CD4-positive, alpha-beta T cell treated with Interleukin-2 at 100 ng/mL for 4 hours (primary cell): ENCODE data around the gene RPL41.
"Not testable (repeated sequence)": the region's sequence is repeated elsewhere in the genome, so short reads cannot be mapped to it uniquely, and the experiment has no call there.

Experiments
- DNase-seq: peaks from one replicate; pipeline ENCODE4 v3.0.0-alpha.2; 2020; ENCODE audit warnings: low spot score

Gene RPL41

DNA sequence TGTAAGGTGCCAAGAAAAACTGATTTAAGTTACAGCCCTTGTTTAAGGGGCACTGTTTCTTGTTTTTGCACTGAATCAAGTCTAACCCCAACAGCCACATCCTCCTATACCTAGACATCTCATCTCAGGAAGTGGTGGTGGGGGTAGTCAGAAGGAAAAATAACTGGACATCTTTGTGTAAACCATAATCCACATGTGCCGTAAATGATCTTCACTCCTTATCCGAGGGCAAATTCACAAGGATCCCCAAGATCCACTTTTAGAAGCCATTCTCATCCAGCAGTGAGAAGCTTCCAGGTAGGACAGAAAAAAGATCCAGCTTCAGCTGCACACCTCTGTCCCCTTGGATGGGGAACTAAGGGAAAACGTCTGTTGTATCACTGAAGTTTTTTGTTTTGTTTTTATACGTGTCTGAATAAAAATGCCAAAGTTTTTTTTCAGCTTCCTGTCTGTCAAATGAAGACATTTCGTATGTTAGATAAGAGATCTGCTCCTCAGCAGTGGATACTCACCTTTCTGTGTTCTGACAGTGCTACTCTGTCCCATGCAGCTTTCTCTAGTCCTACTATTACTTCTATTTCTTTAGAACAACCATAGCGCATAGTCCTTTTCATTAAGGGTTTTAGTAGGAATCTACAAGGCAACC lies 13.2 kb upstream of the RPL41 start:
- peak; percentile 45 for DNase-seq

DNA sequence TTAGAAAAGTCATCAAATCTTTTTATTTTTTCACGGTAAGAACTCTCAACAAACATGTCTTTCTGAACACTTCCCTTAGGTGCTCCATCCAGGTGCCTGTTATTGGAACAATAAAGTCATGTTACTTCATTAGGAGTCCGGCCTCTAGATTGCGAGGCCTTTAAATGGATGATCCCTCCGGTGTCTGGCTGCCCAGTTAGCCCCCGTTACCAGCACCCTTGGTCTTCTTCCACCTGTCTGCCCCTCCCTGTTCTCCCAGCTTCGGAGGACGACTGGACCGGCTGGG lies 12.7 kb upstream of the RPL41 start:
- no peak for DNase-seq

DNA sequence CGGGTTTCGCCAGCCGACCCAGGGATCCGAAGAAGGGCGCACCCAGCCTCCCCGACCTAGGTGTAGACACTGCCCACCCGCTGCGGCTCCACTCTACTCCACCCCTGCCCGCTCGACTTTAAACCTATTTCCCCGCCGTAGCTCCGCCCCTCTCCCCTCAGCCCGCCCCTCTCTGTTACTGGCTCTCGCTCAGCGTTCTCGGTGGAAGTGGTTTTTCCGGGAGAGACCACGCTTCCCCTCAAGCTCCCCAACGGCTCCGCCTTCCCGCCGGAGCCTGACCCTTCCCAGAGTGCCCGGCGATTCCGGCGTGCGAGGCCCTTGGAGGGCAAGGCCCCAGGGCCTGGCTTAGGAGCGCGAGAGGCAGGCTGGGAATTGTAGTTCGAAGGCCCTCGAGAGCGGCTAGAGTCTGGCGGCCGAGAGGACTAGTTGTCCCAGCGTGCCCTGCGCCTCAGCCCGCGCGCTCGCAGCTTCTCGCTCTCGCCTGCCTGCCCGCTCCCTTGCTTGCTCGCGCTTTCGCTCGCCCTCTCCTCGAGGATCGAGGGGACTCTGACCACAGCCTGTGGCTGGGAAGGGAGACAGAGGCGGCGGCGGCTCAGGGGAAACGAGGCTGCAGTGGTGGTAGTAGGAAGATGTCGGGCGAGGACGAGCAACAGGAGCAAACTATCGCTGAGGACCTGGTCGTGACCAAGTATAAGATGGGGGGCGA lies 12.2 kb upstream of the RPL41 start, which contains the start of gene PA2G4:
Gene PA2G4 (plus strand): TSS at position 451 of the 706 bp plus-strand sequence. CDS start 179 bp downstream, at position 630.
- peak; percentile 99 for DNase-seq

DNA sequence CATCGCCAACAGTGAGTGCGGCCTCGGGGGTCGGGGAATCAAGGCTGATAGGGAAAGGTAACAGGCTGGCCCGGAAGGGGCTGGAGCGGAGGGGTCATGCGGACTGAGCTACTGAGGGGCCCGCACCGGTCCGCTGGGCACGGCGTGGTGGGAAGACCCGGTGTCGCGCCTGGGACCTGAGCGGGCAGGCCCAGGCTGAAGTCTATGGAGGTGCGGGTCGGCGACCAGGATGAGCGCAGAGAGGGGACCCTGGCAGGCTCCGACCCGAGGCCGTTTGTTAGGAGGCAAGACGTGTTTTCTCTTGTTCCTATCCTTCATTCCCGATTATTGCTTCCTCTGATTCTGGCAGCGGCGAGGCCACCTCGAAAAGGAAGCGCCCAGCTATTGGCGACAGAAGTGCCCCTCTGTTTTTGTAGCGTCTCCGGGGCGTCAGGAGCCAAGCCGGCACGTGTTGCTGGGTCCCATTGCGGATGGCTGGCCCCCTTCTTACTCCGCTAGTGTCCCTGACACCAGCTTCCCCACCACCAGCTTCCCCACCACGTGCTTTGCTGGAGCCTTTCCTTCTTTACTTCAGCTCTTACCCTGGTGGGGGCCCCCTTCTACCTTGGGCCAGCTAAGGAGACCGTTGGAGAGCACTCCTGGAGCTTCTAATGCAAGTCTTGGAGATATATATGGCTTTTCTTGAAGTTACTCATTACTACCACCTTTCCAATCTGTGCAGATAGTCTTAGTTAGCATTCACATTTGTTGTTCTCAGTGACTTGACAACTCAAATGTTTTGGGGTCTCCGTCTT lies 11.4 kb upstream of the RPL41 start:
- no peak for DNase-seq

DNA sequence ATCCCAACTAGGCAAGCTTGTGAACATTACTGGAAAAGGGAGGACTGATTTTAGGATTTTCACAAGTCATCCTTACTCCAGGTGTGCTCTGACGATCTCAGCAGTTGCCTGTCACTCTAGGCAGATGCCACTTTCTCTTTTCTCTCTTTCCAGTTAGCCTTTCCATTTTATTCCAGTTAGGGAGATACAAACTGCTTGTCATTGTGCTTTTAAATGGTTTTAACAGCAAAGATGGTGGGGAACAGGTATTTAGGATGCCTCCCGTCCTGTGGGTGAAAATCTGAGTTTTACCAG lies 10.9 kb upstream of the RPL41 start:
- no peak for DNase-seq

DNA sequence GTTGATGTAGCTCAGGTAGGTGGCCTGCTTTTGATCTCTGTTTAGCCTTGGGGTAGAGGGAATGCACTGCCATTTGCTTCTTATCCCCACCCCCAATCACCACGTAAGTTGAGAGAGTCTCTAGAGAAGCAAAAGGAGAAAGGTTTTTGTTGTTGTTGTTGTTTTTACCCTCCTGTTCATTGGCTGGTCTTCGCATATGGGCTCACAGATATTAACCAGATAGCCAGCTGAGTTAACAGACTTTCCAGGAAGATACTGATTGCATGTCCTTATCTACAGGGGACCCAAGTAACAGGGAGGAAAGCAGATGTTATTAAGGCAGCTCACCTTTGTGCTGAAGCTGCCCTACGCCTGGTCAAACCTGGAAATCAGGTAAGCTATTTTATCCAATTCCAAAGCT lies 9.2 kb upstream of the RPL41 start:
- no peak for DNase-seq

DNA sequence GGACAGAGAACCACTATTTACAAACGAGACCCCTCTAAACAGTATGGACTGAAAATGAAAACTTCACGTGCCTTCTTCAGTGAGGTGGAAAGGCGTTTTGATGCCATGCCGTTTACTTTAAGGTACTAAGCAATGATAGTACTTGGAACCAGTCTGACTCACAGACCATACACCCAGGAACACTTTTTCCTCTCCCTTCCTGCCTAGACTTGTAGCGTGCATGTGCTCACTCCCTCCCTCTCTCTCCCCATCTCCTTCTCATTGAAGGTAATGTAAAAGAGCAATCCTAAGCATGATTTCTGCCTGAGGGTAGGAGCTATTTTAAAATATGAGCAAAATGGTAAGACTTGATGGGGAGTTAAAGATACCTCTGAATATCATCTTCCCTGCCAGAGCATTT lies 5.9 kb upstream of the RPL41 start:
- DNase-seq: no peak

DNA sequence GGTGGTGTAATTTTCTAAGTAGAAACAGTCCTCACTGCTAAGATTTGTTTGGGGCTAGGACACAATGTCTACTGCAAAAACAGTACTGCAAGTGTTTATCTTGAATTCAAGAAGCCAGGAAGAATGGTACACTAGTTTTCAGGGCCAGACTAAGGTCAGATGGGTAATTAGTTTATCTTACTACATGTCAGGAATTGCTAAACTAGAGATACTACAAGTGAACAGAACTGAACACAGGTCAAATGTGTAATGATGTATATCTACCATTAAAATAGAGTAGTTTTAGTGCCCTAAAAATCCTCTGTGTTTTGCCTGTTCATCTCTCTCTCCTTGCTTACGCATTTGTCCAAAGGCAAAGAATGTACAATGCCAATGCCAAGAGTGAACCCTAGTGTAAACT lies 2.3 kb upstream of the RPL41 start:
- DNase-seq: no peak

DNA sequence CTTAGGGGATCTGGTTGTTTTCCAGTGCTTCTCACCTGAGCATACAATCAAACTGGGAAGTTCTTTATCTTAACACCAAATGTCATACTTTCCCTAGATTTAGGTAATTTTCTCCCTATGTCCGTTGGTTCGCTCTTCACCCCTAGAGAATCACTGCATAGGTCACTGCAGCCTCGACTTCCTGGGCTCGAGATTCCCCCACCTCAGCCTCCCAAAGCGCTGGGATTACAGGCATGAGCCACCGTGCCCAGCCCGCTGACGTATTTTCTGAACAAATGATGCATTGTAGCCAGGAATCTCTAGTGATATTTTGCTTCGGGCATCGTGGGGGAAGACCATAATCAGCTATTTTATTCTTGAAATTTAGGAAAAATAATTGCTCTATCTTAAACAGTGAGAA lies 1.1 kb upstream of the RPL41 start:
- DNase-seq: no peak

DNA sequence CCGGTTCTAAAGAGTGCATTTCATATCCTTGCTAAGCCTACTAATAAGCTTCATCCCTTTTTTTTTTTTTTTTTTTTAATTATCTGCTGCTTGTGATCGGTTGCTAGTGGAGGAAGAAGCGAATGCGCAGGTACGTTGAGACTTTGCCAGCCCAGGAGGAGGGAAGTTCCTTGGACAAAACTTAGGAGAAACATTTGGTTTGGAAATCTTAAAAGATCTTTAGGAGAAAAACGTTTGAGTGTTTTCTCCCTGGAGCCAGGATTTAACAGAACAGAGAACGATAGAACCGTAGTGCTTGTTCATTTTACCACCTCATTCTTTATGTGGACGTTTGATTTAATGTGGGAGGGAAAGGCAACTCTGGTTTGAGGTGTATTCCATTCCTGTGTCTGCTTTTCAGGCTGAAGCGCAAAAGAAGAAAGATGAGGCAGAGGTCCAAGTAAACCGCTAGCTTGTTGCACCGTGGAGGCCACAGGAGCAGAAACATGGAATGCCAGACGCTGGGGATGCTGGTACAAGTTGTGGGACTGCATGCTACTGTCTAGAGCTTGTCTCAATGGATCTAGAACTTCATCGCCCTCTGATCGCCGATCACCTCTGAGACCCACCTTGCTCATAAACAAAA lies 761 bp downstream of the RPL41 start:
- not testable (repeated sequence) for DNase-seq

DNA sequence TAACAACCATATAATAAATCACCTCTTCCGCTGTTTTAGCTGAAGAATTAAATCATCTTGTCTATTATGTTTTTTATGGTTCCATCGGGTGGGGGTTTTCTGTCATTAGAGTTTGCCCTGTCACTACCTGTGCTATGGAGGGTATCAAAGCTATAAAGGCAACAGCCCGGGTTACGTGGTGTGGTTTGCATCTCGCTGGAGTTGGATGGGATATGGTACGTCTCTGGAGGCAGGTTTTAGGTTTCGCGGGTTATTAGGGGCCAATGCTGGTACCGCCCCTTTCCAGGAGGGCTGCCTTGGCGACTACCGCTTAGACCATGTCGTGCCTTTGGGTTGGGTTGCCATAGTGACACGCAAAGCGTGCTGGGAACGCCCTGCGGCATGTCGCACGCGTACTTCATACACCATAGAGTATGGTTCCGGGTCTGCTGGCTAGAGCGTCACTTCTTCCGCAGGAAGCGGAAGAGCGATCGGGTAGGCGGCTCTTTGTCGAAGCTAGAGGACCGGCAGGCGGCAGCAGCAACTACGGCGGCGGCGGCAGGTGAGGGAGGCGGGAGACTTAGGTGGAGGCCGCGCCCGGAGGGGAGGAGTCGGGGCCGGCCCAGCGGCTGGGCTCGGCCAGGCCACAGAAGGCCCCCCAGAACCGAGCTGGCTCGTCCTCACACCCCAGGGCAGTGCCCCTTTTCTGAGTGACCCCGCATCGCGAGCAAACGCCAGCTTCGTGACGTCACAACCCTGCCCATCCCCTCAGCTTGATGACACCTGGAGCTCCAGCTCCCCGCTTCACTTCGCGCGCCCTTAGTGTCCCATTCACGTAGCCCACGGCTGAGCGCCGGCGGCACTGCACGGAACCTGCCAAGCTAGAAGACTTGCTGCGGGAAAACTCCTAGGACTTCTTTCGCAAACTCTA lies 1.6 kb downstream of the RPL41 start, which contains the start of gene ZC3H10:
Gene ZC3H10 (plus strand): TSS at position 489 of the 910 bp plus-strand sequence. CDS start 2,297 bp downstream, outside the sequence.
- peak; percentile 99 for DNase-seq

DNA sequence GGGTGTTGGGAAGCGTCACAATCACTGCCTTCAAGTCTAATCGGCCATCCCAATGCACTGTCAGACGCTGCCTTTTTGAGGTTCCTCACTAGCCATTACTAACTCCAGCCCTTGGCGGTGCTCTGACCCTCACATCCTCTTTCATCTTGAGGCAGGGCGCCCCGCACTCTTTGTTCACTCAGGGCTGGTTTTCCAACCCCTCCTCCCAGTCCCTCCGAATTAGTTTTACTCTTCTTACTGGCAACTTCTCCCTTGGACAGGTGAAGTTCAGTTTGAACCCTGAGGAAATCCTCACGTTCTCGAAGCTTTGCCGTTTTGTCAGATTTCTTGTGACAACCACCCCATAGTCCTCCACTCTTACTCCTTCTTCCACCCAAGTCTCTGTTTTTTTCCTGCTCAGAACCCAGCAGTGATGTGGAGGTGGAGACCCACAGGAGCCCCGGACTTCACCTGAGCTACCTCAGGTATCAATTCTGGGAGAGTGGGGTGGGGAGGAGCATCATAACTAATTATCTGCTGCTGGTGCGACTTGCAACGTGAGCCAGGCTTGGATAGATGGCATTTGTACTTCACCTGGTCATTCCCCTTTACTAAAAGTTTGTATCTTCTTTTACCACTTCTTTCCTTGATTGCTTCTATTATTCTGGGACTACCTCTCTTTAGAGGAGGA lies 2.4 kb downstream of the RPL41 start:
- DNase-seq: no peak

DNA sequence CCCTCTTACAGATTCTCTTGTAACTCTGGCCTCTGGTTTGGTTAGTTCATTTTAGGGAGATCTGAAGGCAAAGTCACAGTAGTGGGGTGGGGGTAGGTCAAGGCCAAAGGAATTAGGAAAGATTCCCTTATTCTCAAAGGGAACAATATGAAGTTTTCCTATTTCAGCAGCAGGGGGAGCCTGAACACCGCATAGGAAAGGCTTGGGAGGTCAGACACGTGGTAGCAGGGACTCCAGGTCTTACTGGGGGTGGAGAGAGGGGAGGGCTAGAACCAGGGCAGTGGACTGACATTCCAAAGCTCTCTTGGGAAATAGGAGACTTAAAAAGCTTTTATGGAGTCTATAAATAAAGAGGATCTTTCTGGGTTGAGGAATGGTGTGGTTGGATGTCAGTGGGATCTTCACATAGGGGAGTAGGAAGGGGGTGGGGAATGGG lies 2.9 kb downstream of the RPL41 start:
- peak; percentile 77 for DNase-seq

DNA sequence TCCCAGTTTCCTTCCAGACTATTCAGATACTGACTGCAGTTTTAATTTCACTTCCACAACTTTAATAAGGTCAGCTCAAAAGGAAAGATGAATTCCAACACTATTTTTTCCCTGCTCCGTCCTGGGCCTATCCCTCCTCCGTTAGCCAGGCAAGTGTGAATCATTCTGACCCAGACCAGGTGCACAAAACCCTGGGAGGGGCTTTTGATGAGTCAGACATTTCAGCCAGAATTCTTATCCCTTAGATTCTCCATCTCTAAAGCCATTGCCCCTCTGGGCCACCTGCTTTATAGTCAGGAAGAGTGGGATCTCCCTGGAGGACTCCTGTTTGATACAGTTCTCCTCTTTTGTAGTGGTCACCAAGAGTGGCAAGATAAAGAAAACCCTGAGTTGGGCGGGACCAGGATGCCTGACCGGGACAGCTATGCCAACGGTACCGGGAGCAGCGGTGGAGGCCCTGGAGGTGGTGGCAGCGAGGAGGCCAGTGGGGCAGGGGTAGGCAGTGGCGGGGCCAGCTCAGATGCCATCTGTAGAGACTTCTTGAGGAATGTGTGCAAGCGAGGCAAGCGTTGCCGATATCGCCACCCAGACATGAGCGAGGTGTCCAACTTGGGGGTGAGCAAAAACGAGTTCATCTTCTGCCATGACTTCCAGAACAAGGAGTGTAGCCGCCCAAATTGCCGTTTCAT lies 3.9 kb downstream of the RPL41 start:
- no peak for DNase-seq

DNA sequence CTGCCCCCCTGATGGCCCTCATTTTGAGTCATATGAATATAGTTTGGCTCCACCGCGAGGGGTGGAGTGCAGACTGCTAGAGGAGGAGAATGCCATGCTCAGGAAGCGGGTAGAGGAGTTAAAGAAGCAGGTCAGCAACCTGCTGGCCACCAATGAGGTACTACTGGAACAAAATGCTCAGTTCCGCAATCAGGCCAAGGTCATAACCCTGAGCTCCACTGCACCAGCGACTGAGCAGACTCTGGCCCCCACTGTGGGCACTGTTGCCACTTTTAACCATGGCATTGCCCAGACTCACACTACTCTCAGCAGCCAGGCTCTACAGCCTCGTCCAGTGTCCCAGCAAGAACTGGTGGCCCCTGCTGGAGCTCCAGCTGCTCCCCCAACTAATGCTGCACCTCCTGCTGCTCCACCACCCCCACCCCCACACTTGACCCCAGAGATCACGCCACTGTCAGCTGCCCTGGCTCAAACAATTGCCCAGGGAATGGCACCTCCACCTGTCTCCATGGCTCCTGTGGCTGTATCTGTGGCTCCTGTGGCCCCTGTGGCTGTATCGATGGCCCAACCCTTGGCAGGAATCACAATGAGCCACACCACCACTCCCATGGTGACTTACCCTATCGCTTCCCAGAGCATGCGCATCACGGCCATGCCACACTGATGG lies 4.9 kb downstream of the RPL41 start:
- no peak for DNase-seq

DNA sequence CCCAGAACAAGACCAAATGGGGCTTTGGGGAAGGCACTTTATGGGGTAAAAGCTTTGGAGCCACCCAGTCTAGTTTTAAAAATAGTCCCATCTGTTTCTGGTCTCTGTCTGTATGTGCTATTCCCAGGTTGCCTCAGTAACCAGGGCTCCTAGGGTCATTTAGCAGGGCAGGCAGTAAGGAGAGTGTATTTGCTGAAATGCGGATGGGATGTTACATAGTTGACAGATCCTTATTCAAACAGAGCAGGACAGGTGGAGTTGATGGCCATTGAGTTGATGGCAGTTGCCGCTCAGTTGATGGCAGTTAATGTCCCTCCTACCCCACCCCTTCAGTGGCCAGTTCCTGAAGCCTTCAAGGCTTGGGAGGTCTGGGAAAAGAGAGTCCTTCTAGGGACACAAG lies 6.2 kb downstream of the RPL41 start:
- no peak for DNase-seq

DNA sequence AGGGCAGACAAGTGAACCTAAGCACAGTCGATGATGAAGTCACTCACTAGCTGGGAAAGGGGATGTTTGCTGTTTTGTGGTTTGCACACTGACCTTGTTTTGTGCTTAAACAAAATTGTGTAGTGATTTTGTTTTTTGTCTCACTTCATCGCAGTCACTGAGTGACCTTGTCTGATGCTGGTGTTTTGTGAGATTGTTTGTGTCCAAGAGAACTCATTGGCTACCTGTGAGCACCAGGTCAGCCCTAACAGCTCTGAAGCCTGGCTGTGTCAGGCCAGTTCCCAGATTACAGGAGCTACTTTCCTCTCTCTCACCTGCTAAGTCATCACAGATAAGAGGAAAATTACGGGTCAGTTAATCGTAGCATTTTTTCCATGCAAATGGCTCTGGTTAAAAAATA lies 7.7 kb downstream of the RPL41 start:
- DNase-seq: no peak

DNA sequence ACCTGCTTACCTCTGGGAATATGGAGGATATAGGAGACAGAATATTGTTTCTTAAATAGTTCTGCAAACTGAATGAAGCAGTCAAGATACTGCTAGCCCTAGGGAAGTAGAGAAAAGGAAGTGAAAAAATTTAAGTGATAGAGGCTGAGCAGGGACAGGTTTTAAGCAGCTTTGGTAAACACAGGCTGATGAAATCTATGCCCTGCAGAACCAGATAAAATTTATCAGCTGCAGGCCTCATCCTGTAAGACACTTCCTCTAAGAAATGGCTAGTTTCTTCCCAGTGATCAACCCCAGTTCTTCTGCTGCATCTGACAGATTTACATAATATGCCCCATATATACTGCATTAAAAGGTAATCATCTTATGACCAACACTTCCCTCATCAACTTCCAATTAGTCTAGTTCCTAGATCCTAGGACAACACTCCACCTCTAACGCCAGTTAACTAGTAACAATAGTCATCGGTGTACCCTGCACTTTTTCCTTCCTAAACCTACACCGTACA lies 10.4 kb downstream of the RPL41 start:
- DNase-seq: no peak

DNA sequence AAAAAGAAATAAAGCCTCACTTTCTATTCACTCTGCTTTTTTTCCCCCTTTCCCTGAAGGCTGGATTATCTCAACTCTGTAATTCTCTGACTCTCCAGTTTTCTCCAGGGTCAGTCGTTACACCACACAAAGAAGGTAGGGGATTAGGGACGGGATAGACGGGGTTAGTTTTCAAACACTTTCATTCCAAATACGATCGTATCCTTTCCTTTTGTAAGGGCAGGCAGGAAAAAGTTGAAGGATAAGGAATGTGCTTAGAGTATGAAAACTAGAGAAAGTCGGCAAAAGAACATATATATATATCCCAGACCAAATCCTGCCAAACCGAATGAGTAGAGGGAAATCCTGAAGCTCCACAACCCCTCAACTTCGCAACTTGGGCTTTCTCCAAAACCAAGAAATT lies 11.1 kb downstream of the RPL41 start:
- DNase-seq: no peak
